Smooth muscle cell (in vitro differentiated cells): ENCODE measurements around the gene HAPLN3. TPM values are rescaled to one million over a fixed set of nuclear protein-coding genes. Genes with fewer than 3 reads are reported as not detected.

Experiments
- DNase-seq: peaks from one replicate; lab custom pipeline; 2025; ENCODE audit not compliant: unreplicated experiment; lab: John Stamatoyannopoulos, UW
- H2AFZ ChIP-seq: fragments of 200-600 bp; sonication (generic); 2 replicates; pipeline ENCODE4 v1.6.0; 2016; ENCODE audit warnings: antibody characterized with exemption, low read depth, mild to moderate bottlenecking
- H3F3A ChIP-seq: fragments of 200-600 bp; sonication (generic); 2 replicates; pipeline ENCODE4 v1.6.0; 2017; ENCODE audit warnings: antibody characterized with exemption, low read depth
- H3K27ac ChIP-seq: fragments of 200-600 bp; sonication (generic); 2 replicates; pipeline ENCODE4 v1.5.1; 2016; ENCODE audit warnings: low read depth, mild to moderate bottlenecking
- H3K27me3 ChIP-seq: fragments of 200-600 bp; sonication (generic); 2 replicates; pipeline ENCODE4 v1.6.1; 2016; ENCODE audit warnings: low read depth, mild to moderate bottlenecking
- H3K36me3 ChIP-seq: fragments of 200-600 bp; sonication (generic); 2 replicates; pipeline ENCODE4 v1.5.1; 2016; ENCODE audit warnings: low read depth
- H3K4me1 ChIP-seq: fragments of 200-600 bp; sonication (generic); 2 replicates; pipeline ENCODE4 v1.5.1; 2016; ENCODE audit warnings: low read depth
- H3K4me2 ChIP-seq: fragments of 200-600 bp; sonication (generic); 2 replicates; pipeline ENCODE4 v1.6.0; 2016; ENCODE audit warnings: mild to moderate bottlenecking
- H3K4me3 ChIP-seq: fragments of 200-600 bp; sonication (generic); 2 replicates; pipeline ENCODE4 v1.5.1; 2016; ENCODE audit warnings: mild to moderate bottlenecking
- H3K79me2 ChIP-seq: fragments of 200-600 bp; sonication (generic); 2 replicates; pipeline ENCODE4 v1.6.0; 2016; ENCODE audit warnings: low read depth, mild to moderate bottlenecking
- H3K9ac ChIP-seq: fragments of 200-600 bp; sonication (generic); 2 replicates; pipeline ENCODE4 v1.6.0; 2016; ENCODE audit warnings: low read depth
- H3K9me3 ChIP-seq: fragments of 200-600 bp; sonication (generic); replicated peaks from 2 replicates; pipeline ENCODE4 v1.5.1; 2016; ENCODE audit warnings: low read depth
- H4K20me1 ChIP-seq: fragments of 200-600 bp; sonication (generic); 2 replicates; pipeline ENCODE4 v1.6.0; 2016; ENCODE audit warnings: low read depth
- WGBS: methylation state at CpG from one replicate; pipeline ENCODE4 v1.1.7; 2016; ENCODE audit warnings: low lambda C conversion rate; 5-methylcytosine and 5-hydroxymethylcytosine counted together
- polyA plus RNA-seq: library from polyadenylated mRNA; unstranded; fragments of >200 nt; fragmentation: Nextera tagmentation; extraction: Ambion mirVana; gene quantifications from 2 replicates; pipeline ENCODE4 v1.2.1, GENCODE V29; 2016
- total RNA-seq: library from RNA; depleted of rRNA; stranded (reverse); fragments of >200 nt; gene quantifications from 2 replicates; pipeline ENCODE4 v1.2.3, GENCODE V29; 2014
- TF ChIP-seq, protein P1 (sequence below): fragments of 200-600 bp; sonication (generic); IDR thresholded peaks from 2 replicates; pipeline ENCODE4 v1.5.1; 2017; ENCODE audit warnings: borderline replicate concordance, mild to moderate bottlenecking, antibody characterized with exemption; ENCODE audit not compliant: insufficient read depth, poor library complexity, severe bottlenecking

HAPLN3 gene
- total and polyA plus RNA-seq, 2 experiments from 2014 or later: 4.5 to 5.2 TPM

DNA sequence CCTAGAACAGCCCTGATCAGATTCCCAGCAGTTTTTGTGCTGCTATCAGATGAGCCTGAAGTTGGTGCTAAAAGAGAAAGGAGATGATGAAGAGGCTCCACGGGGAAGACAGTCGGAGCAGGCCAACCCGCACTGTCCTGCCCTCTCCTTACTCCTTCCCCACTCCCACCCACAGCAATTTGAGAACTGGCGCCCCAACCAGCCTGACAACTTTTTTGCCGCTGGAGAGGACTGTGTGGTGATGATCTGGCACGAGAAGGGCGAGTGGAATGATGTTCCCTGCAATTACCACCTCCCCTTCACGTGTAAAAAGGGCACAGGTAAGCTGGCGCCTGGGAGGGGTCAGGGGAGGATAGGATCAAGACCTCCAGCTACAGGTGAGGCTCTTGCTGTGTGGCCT, 22.6 kb downstream of the HAPLN3 start:
- WGBS: 65% methylated on average over 9 of the region's 9 CpGs
- TF ChIP-seq, protein P1, sequence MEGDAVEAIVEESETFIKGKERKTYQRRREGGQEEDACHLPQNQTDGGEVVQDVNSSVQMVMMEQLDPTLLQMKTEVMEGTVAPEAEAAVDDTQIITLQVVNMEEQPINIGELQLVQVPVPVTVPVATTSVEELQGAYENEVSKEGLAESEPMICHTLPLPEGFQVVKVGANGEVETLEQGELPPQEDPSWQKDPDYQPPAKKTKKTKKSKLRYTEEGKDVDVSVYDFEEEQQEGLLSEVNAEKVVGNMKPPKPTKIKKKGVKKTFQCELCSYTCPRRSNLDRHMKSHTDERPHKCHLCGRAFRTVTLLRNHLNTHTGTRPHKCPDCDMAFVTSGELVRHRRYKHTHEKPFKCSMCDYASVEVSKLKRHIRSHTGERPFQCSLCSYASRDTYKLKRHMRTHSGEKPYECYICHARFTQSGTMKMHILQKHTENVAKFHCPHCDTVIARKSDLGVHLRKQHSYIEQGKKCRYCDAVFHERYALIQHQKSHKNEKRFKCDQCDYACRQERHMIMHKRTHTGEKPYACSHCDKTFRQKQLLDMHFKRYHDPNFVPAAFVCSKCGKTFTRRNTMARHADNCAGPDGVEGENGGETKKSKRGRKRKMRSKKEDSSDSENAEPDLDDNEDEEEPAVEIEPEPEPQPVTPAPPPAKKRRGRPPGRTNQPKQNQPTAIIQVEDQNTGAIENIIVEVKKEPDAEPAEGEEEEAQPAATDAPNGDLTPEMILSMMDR: no peak
- no peak overlapping the region for H3K4me3 ChIP-seq

DNA sequence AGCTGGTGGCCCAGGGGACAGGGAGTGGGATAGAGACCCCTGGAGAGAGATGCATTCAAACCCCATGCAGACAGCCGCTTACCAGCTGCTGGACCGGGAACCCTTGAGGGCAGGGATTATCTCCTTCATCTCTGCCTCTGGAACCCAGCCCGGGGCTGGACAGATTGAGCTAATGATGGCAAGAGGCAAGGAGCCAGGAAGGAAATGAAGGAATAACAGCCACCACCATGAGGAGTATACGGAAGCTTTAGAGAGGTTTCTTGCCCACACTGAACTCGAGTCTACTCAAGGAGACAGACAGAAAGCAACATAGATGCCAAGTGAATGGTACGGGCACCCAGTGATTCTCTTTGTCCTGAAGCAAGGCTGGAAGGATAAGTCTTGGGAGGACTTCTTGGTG, 23.2 kb downstream of the HAPLN3 start:
- Histone ChIP-seq H3K27ac (no peak overlapping the region), H3K79me2 (no peaks in the 10 kb centered on the region), H3K4me1 (no peaks in the 10 kb centered on the region), H3K4me3 (no peak overlapping the region), H3F3A (no peaks in the 10 kb centered on the region), H3K9me3 (no peaks in the 10 kb centered on the region), H3K9ac (no peak overlapping the region), H2AFZ (no peak overlapping the region), H3K36me3 (no peaks in the 10 kb centered on the region), H3K27me3 (no peaks in the 10 kb centered on the region), H3K4me2 (no peak overlapping the region), H4K20me1 (no peaks in the 10 kb centered on the region)
- no peak for DNase-seq
- TF ChIP-seq, protein P1: no peak
- WGBS: 86% methylated on average over 6 of the region's 6 CpGs

More for the DNA sequence above, 22.6 kb downstream of the HAPLN3 start:
- Histone ChIP-seq H3K9ac (no peak overlapping the region), H2AFZ (no peak overlapping the region), H4K20me1 (no peaks in the 10 kb centered on the region), H3K4me1 (no peaks in the 10 kb centered on the region), H3K4me2 (no peak overlapping the region), H3F3A (no peaks in the 10 kb centered on the region), H3K27ac (no peak overlapping the region), H3K27me3 (no peaks in the 10 kb centered on the region), H3K79me2 (no peaks in the 10 kb centered on the region), H3K36me3 (no peaks in the 10 kb centered on the region), H3K9me3 (no peaks in the 10 kb centered on the region)
- DNase-seq: no peak

DNA sequence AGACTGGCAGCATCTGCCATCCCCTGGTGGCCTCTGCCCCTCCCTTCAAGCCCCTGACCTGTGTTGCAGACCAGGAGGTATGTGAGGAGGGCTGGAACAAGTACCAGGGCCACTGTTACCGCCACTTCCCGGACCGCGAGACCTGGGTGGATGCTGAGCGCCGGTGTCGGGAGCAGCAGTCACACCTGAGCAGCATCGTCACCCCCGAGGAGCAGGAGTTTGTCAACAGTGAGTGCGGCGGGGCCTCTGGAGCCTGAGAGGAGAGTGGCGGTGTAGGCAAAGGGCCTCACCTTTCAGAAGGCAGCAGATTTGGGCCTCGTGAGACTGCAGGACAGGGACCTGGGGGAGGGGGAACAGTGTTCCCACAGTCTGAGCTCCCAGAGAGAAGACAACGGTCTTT, 24.0 kb downstream of the HAPLN3 start:
- Histone ChIP-seq H3K4me1 (no peaks in the 10 kb centered on the region), H3K4me3 (no peak overlapping the region), H3K4me2 (no peak overlapping the region), H3K27me3 (no peaks in the 10 kb centered on the region), H4K20me1 (no peaks in the 10 kb centered on the region), H2AFZ (no peak overlapping the region), H3K9ac (no peak overlapping the region), H3K79me2 (no peaks in the 10 kb centered on the region), H3K9me3 (no peaks in the 10 kb centered on the region), H3K27ac (no peak overlapping the region), H3K36me3 (no peaks in the 10 kb centered on the region), H3F3A (no peaks in the 10 kb centered on the region)
- WGBS: 92% methylated on average over 14 of the region's 14 CpGs
- TF ChIP-seq, protein P1: no peak
- DNase-seq: no peak

DNA sequence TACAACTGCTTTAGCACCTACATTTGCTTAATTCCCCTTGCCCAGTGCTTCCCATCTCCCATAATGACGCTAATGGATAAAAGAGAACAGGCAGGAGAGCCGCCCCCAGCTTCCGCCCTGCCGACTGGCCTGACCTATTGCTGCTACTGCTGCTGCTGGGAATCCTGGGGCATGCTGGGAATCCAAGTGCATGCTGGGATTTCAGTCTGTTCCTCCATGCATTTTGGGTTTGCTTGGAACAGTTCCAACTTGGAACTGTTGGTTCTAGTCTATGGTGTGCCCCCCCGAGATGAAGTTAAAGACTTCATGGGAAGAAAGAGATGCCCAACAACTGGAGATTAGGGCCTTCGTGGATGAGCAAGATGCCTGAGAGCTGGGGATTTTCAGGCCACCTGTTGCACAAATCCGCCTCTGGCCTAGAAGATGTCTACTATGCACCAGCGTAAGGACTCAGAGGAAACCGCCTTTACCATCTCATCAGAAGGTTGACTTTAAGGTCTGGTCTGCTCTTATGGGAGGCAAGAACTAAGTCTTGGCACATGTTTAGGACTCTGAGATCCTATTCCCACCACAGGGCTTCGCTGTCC, 29.0 kb downstream of the HAPLN3 start:
- H3K36me3 ChIP-seq: no peaks in the 10 kb centered on the region
- H3K79me2 ChIP-seq: no peaks in the 10 kb centered on the region
- no peak overlapping the region for H3K27ac ChIP-seq
- no peak overlapping the region for H3K4me2 ChIP-seq
- no peaks in the 10 kb centered on the region for H3F3A ChIP-seq
- no peaks in the 10 kb centered on the region for H3K4me1 ChIP-seq
- TF ChIP-seq, protein P1: no peak
- H3K4me3 ChIP-seq: no peak overlapping the region
- no peaks in the 10 kb centered on the region for H4K20me1 ChIP-seq
- H2AFZ ChIP-seq: no peak overlapping the region
- no peaks in the 10 kb centered on the region for H3K27me3 ChIP-seq
- no peak overlapping the region for H3K9ac ChIP-seq
- 94% methylated on average over 10 of the region's 10 CpGs for WGBS
- no peak for DNase-seq
- no peaks in the 10 kb centered on the region for H3K9me3 ChIP-seq
